IMR-90 (cell line): ENCODE results near the gene DPYD. TPM values are rescaled to one million over a fixed set of nuclear protein-coding genes. Genes with fewer than 3 reads are reported as not detected.

Experiments
- ATAC-seq: fragments of 200-7000 bp; cut with Tn5 transposase; 2 replicates; pipeline ENCODE4 v1.9.1; 2020; ENCODE audit warnings: low read depth, mild to moderate bottlenecking, moderate library complexity
- BruUV-seq: library from RNA; stranded (reverse); fragments of 400-500 nt; replicated peaks from 2 replicates; lab custom pipeline; 2021; lab: Mats Ljungman, UMichigan
- CTCF ChIA-PET: fragments of 300-600 bp; formaldehyde crosslinking; extraction: SDS; loops from one replicate; lab custom pipeline; 2021; ENCODE audit warnings: antibody characterized with exemption; lab: Yijun Ruan, JAX
- POLR2A ChIA-PET: fragments of 300-600 bp; sonication (Branson Sonifier 250); formaldehyde crosslinking; loops from one replicate; lab custom pipeline; 2022; ENCODE audit warnings: antibody characterized with exemption; ENCODE audit not compliant: unreplicated experiment; lab: Charles Lee
- DNase-seq: peaks from one replicate; pipeline ENCODE4 v3.0.0; 2013
- H2AFZ ChIP-seq: replicated peaks from 2 replicates; pipeline ENCODE3; 2013; ENCODE audit warnings: low read length, mild to moderate bottlenecking; ENCODE audit not compliant: poor library complexity
- H2AK5ac ChIP-seq: 2 replicates; pipeline ENCODE4 v1.6.1; 2013; ENCODE audit warnings: low read depth, low read length, inconsistent platforms
- H2AK9ac ChIP-seq: replicated peaks from 2 replicates; pipeline ENCODE3; 2013; ENCODE audit warnings: mild to moderate bottlenecking, low read depth, low read length, moderate library complexity; ENCODE audit not compliant: poor library complexity
- H2BK120ac ChIP-seq: 2 replicates; pipeline ENCODE4 v1.6.1; 2013; ENCODE audit warnings: low read depth, low read length, inconsistent platforms
- H2BK15ac ChIP-seq: 3 replicates; pipeline ENCODE4 v1.6.1; 2013; ENCODE audit warnings: low read depth, low read length, inconsistent platforms
- H2BK20ac ChIP-seq: 2 replicates; pipeline ENCODE4 v1.6.1; 2013; ENCODE audit warnings: low read depth, mild to moderate bottlenecking, inconsistent platforms, low read length, moderate library complexity
- H2BK5ac ChIP-seq: 2 replicates; pipeline ENCODE4 v1.6.1; 2013; ENCODE audit warnings: mild to moderate bottlenecking, low read depth, low read length, inconsistent platforms; ENCODE audit not compliant: poor library complexity, severe bottlenecking
- H3K14ac ChIP-seq: replicated peaks from 2 replicates; pipeline ENCODE4 v1.6.1; 2013; ENCODE audit warnings: low read depth, low read length, inconsistent platforms
- H3K18ac ChIP-seq: 2 replicates; pipeline ENCODE4 v1.6.1; 2013; ENCODE audit warnings: low read depth, low read length, control low read depth
- H3K23ac ChIP-seq: 2 replicates; pipeline ENCODE4 v1.6.1; 2013; ENCODE audit warnings: low read depth, low read length, inconsistent platforms
- H3K27ac ChIP-seq: 2 replicates; pipeline ENCODE4 v1.5.1; 2013; ENCODE audit warnings: mild to moderate bottlenecking, control low read depth, low read length; ENCODE audit not compliant: insufficient read depth
- H3K27me3 ChIP-seq: 2 replicates; pipeline ENCODE4 v1.6.1; 2013; ENCODE audit warnings: low read length; ENCODE audit not compliant: control insufficient read depth, insufficient read depth
- H3K36me3 ChIP-seq: 2 replicates; pipeline ENCODE4 v1.6.1; 2013; ENCODE audit warnings: low read length, mixed read lengths; ENCODE audit not compliant: control insufficient read depth, insufficient read depth
- H3K4ac ChIP-seq: 2 replicates; pipeline ENCODE4 v1.6.1; 2013; ENCODE audit warnings: low read depth, low read length, inconsistent platforms
- H3K4me1 ChIP-seq: 2 replicates; pipeline ENCODE4 v1.6.1; 2013; ENCODE audit warnings: low read length, mixed read lengths; ENCODE audit not compliant: control insufficient read depth, insufficient read depth
- H3K4me2 ChIP-seq: 2 replicates; pipeline ENCODE4 v1.6.1; 2013; ENCODE audit warnings: low read depth, mild to moderate bottlenecking, control low read depth, low read length, moderate library complexity
- H3K4me3 ChIP-seq: 2 replicates; pipeline ENCODE4 v1.5.1; 2013; ENCODE audit warnings: low read depth, mild to moderate bottlenecking, control low read depth, low read length, moderate library complexity; ENCODE audit not compliant: insufficient read depth
- H3K56ac ChIP-seq: 2 replicates; pipeline ENCODE4 v1.6.1; 2013; ENCODE audit warnings: low read length, inconsistent platforms; ENCODE audit not compliant: insufficient read depth; ENCODE audit errors: extremely low read depth
- H3K79me1 ChIP-seq, 2 experiments: 2 replicates each; pipeline ENCODE4 v1.6.1; 2013; ENCODE audit warnings: low read length in 2 of 2, inconsistent platforms in 1 of 2, low read depth in 1 of 2
- H3K9ac ChIP-seq: 2 replicates; pipeline ENCODE4 v1.6.1; 2013; ENCODE audit warnings: low read depth, low read length, control low read depth
- H3K9me1 ChIP-seq: 2 replicates; pipeline ENCODE4 v1.6.1; 2013; ENCODE audit warnings: low read length, inconsistent platforms; ENCODE audit not compliant: insufficient read depth
- H3K9me3 ChIP-seq: 2 replicates; pipeline ENCODE4 v1.6.1; 2013; ENCODE audit warnings: low read length; ENCODE audit not compliant: control insufficient read depth, insufficient read depth
- H4K20me1 ChIP-seq: 2 replicates; pipeline ENCODE4 v1.6.1; 2013; ENCODE audit warnings: low read length, inconsistent platforms; ENCODE audit not compliant: insufficient read depth
- H4K5ac ChIP-seq: 2 replicates; pipeline ENCODE4 v1.6.1; 2013; ENCODE audit warnings: mild to moderate bottlenecking, low read depth, low read length, control low read depth
- H4K8ac ChIP-seq, 2 experiments: 2 replicates each; pipeline ENCODE4 v1.6.1; 2013; ENCODE audit warnings: low read depth in 2 of 2, low read length in 2 of 2, control low read depth in 1 of 2, inconsistent platforms in 1 of 2
- H4K91ac ChIP-seq: 2 replicates; pipeline ENCODE4 v1.6.1; 2013; ENCODE audit warnings: low read depth, low read length, inconsistent platforms; ENCODE audit not compliant: insufficient read depth
- CEBPB ChIP-seq: IDR thresholded peaks from 2 replicates; pipeline ENCODE4 v1.6.1; 2012; ENCODE audit warnings: low read depth, low read length, improper control_type of control experiment
- CHD1 ChIP-seq: IDR thresholded peaks from 2 replicates; pipeline ENCODE4 v1.6.1; 2012; ENCODE audit warnings: low read depth, low read length, improper control_type of control experiment
- POLR2A ChIP-seq: IDR thresholded peaks from 2 replicates; pipeline ENCODE4 v1.6.1; 2012; ENCODE audit warnings: mild to moderate bottlenecking, low read depth, low read length
- dilution Hi-C: fragments of 300-500 bp; cut with HindIII; formaldehyde crosslinking; loops from one replicate; pipeline ENCODE4 v1.14.3; 2018; ENCODE audit warnings: low sequenced_read_pairs; ENCODE audit not compliant: unreplicated experiment
- in situ Hi-C: fragments of 300-500 bp; cut with MboI; formaldehyde crosslinking; loops from 3 replicates; pipeline ENCODE4 v1.14.3; 2019; ENCODE audit warnings: low sequenced_read_pairs, inconsistent platforms, mixed read lengths
- intact Hi-C: fragments of 100-400 bp; cut with micrococcal nuclease; formaldehyde crosslinking; loops from 2 replicates; pipeline ENCODE4 v1.10.0; 2022
- polyA plus RNA-seq, 3 experiments: library from polyadenylated mRNA; depleted of rRNA; stranded (reverse); fragments of >200 nt; gene quantifications; 2 replicates each; pipeline ENCODE4 v1.2.3, GENCODE V29; 2012; ENCODE audit warnings: low replicate concordance in 1 of 3
- total RNA-seq: library from RNA; depleted of rRNA; stranded (reverse); fragments of >200 nt; gene quantifications from 2 replicates; pipeline ENCODE4 v1.2.3, GENCODE V29; 2012

Gene DPYD
- total and polyA plus RNA-seq, 2 of the 4 experiments (the other 2 are of a cell fraction): 9.3 to 47.3 TPM

GRCh38 chr1:97051823-97052222 is 869.0 kb downstream of the DPYD start:
- H4K5ac ChIP-seq: no peak overlapping the region
- dilution Hi-C loops (no loop called here), intact Hi-C loops (loop anchor here (5.0 kb wide), 2 partner anchors 85 to 1415 kb away; no protein-coding TSS in a partner anchor), in situ Hi-C loops (no loop called here)
- H3K18ac ChIP-seq: no peak overlapping the region
- H2AK5ac ChIP-seq: no peak overlapping the region
- H3K36me3 ChIP-seq: no peaks in the 10 kb centered on the region
- H2BK5ac ChIP-seq: no peak overlapping the region
- no peak overlapping the region for H3K4me3 ChIP-seq
- no peak overlapping the region for H3K4ac ChIP-seq
- no peak overlapping the region for H3K27ac ChIP-seq
- H2AK9ac ChIP-seq: no peak overlapping the region
- POLR2A ChIA-PET: no interaction called here
- no peak overlapping the region for H2BK15ac ChIP-seq
- no peak for ATAC-seq
- peaks cover 5% of the 10 kb centered on the region for H3K9me3 ChIP-seq
- TF ChIP-seq POLR2A (no peak), CEBPB (peak; percentile 68), CHD1 (no peak)
- H2BK20ac ChIP-seq: no peak overlapping the region
- no peak overlapping the region for H3K14ac ChIP-seq
- DNase-seq: no peak
- no peak overlapping the region for H4K91ac ChIP-seq
- CTCF ChIA-PET: no interaction called here
- no peak overlapping the region for H3K9ac ChIP-seq
- H3K9me1 ChIP-seq: no peaks in the 10 kb centered on the region
- no peak overlapping the region for H3K56ac ChIP-seq
- no TSS peak for BruUV-seq
- no peaks in the 10 kb centered on the region; the same call in 1 of the 2 replicates for H3K4me1 ChIP-seq
- no peak overlapping the region for H4K8ac ChIP-seq
- no peaks in the 10 kb centered on the region for H3K79me1 ChIP-seq
- no peak overlapping the region for H2BK120ac ChIP-seq
- H3K23ac ChIP-seq: no peak overlapping the region
- H3K4me2 ChIP-seq: no peak overlapping the region
- no peaks in the 10 kb centered on the region for H4K20me1 ChIP-seq
- no peak overlapping the region for H2AFZ ChIP-seq
- no peaks in the 10 kb centered on the region for H3K27me3 ChIP-seq
